DOHH2 (cell line): ENCODE results near the gene UBR2.

Source experiments
- EZH2phosphoT487 ChIP-seq: fragments of 200-600 bp; sonication (generic); IDR thresholded peaks from 2 replicates; pipeline ENCODE4 v1.6.1; 2017; ENCODE audit warnings: borderline replicate concordance, mild to moderate bottlenecking, antibody characterized with exemption, low read length, moderate library complexity, mixed read lengths
- TF ChIP-seq, protein P1 (sequence below): fragments of 200-600 bp; sonication (generic); IDR thresholded peaks from one replicate; pipeline ENCODE4 v1.5.1; 2014; ENCODE audit warnings: antibody characterized with exemption, mild to moderate bottlenecking, low read depth, low read length; ENCODE audit not compliant: poor library complexity, severe bottlenecking

GRCh38 chr6:42653851-42654250 is 90.0 kb downstream of the UBR2 start:
- TF ChIP-seq, protein P1, sequence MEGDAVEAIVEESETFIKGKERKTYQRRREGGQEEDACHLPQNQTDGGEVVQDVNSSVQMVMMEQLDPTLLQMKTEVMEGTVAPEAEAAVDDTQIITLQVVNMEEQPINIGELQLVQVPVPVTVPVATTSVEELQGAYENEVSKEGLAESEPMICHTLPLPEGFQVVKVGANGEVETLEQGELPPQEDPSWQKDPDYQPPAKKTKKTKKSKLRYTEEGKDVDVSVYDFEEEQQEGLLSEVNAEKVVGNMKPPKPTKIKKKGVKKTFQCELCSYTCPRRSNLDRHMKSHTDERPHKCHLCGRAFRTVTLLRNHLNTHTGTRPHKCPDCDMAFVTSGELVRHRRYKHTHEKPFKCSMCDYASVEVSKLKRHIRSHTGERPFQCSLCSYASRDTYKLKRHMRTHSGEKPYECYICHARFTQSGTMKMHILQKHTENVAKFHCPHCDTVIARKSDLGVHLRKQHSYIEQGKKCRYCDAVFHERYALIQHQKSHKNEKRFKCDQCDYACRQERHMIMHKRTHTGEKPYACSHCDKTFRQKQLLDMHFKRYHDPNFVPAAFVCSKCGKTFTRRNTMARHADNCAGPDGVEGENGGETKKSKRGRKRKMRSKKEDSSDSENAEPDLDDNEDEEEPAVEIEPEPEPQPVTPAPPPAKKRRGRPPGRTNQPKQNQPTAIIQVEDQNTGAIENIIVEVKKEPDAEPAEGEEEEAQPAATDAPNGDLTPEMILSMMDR, result no peak
- TF ChIP-seq EZH2phosphoT487, result no peak
